CD4-positive, alpha-beta T cell treated with Interleukin-6 for 4 hours (primary cell): ENCODE results near the gene UBE2D2.

Experiments used
- DNase-seq: peaks from one replicate; pipeline ENCODE4 v3.0.0-alpha.2; 2020; ENCODE audit warnings: mixed read lengths

Gene UBE2D2

DNA sequence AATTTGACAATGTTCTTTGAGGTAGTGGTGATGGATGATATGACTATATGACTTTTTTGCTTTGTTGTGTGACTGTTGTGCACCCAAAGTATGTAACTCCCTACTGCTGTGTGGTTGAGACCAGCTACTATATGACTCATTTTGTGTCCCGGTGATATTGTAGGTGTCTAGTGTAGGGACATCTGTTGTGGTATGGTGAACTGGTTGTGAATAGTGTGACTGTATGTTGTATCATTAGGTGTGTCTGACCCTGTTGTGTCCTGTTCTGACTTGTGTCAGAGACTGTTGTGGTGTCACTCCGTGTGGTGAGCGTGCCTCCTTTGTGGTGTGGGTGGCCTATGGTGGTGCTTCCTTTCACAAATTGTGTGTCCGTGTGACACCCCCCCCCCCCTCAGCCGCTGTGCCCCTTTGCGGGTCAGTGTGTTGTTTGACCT, 75.9 kb downstream of the UBE2D2 start:
- DNase-seq: peak; percentile 30

DNA sequence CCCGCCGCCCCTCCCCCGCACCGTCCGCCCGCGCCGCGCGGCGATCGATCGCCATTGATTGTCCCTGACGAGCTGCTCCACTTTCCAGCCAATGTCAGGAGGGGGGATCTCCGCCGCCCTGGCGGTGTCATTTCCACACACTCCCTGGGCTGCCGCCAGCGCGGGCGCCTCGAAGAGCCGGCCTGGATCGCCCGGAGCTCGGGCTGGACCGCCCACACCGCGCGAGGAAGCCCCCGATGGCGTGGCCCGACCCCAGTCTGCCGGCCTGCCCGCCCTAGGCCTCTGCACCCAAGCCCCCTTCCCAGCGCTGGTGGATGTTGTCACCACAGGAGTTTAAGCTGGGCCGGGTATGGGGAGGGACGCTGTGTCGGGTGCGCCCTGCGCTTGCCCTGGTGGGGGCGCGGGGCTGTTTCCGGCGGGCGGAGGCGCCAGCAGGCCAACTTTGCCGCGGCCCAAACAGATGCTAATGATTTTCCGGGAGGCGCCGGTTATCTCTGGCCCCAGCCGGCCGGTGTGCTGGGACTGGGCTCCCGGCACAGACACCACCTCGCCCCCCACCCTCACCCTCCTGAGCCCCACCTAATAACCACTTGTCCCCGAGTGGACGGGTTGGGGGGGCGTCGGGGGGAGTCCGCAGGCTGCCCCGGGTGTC, 76.4 kb downstream of the UBE2D2 start:
- DNase-seq: peak; percentile 47

DNA sequence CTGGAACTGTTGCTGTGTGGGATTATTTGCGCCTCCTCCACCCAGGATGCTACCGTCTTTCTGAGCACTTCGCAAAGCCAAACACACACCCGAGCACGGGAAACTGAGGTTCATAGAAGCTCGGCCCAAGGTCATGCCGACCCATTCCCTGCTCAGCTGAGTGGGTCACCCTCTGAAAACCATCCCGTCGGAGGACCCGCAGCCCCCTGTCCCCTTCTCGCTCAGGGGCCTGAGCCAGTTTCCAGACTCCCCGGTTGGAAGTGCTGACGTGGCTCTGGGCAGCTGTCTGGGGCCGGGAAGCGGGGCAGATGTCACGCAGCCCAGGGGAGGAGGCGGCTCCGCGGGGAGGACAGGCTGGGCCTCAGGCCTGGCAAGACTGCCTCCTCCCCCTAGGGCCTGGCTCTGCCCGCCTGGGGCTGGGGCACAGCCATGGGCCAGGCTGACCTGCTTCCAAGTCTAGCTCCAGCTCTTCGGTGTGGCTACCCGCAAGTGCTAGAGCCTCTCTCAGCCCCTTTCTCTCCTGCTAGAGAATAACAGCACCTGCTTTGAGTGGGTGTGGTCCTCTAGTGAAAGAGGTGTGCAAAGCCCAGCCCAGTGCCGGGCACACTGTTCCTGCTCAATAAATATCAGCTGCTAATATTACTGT, 77.1 kb downstream of the UBE2D2 start:
- no peak for DNase-seq

DNA sequence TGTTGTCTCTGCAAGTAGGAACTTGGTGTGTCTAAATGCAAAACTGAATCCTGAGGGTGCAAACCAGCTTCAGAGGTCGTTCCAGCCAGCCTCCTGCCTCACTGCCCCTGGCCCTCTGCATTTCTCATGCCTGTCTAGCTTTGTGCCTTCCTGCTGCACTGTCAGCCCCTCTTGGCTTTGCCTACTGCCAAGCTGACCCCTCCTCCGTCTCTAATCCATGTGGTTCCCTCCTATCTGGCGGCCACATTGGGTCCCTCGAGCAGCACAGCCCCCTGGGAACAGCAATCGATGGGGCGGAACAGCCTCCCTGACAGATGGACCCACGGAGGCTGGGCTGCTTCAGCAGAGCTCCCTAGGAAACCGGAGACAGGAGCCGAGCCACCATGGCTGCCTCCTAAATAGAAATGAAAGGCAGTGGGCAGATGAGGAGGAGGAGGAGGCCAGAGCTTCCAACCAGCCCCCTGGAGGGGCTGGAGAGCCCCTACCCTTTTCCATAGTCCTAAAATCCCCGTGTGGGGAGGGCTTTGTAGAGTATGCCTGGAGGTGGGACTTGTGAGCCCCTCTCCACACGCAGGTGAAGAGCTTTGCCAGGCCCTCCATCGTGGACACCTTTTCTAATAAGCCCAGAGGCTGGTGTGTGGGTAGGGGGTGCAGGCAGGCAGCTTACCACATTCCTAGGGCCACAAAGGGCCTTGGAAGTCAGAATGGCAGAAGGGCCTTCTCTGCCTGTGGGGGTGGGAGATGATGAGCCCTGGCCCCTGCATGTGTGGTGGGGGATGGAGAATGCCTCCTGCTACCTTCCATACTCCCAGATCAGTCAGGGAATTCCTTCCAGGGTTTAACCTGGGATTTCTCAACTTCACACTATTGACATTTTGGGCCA, 77.8 kb downstream of the UBE2D2 start:
- no peak for DNase-seq

DNA sequence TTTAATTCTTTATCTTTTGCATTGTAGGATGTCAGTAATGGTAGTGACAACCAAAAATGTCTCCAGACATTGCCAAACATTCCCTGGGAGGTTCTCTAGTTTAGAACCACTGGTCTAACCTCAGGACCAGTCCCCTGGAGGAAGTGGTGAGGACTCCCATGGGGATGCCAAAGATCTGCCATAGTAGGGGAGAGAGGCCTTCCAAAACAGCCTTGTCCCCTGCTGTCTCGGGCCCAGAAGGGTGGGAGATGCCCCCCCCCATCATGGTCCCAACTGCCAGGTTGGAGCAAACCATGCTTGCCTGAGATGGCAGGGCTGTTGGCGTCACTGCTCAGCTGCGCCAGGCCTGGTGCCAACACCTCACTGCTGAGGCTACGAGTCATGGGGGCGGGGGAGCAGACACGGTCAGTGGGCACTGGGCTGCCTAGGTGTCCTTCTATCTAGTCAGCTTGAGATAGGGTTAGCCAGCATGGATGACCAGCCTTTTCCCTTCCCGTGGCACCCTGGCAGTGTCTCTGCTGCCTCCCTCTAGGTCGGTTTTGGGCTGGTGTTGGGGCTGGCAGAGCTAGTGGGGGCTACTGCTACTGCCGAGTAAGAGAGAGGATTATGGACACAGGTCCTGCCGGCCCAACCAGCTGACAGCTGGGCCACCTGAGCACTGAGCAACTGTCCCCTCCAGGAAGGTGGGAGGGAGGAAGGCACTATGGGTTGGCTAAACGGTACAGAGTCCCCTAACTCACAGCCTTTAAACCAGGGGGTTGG, 78.7 kb downstream of the UBE2D2 start:
- DNase-seq: no peak

DNA sequence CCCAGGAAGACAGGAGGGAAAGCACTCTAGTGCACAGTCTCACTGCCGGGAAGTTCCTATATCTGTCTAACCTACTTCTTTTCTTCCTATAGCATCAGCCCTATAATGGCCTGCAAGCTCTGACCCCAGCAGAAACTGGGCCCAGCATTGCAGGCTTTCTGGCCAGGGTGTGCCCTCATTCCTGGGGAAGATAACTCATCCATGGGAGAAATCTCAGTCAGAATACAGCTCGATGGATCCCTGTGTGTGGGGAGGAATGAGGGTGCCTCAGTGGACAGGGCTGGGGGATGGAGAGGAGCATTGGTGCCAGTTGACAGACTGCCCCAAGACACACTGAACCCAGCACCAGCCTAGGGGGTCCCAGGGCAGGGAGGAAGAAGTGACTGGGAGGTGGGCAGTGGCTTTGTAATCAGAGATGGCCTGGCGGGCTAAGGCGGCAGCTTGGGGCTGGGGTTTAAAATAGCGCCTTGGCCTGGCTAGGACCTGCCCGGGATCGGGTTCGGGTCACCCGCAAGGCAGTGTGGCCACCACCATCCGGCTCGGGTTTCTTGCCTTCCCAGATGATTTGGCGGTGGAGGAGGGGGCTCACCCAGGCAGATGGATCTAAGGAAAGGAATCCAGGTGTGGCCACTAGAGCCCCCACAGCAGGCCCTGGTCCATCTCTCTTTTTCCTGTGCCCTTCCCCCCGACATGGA, 79.4 kb downstream of the UBE2D2 start:
- DNase-seq: no peak

DNA sequence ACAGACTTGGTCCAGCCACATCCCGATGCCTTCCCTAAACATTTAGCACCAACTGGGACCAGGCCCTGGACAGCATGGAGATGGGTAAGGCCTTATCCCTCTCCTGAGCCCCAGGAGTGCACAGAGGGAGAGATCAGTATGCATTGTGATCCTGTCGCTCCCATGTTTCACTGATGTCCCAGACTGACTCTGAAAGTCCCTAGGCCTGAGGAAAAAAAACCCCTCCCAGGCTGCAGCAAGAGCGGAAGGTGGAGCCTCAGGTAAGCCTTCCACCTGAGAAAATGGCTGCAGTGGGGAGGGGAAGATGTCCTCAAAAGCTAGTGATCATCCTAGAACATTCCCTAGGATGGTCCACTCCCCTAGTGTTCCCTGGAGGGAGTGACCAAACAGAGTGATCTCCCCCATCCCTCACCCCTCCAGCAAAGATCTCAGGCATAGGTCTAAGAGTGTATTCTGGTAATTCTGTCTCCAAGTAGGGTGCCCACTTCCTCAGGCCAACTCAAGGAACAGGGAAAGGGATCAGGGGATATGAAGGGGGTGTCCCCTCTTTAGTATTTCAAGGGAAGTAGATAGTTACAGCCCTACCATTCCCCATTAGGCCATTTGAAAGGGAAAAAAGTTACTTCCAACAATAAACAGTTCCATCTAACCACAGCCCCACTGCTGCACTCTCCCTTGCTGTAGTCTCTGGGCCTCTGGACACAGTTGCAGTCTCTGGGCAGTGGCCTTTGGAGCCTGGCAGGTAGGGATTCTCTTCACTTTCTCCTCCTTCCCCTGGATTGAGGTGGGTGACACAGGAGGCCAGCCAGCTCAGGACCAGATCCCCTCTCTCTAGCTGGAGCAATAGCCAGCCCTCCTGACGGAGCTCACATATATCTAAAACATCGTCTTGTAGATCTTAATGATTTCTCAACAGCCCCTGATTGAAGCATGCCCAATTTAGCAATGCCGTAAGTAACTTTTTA, 80.3 kb downstream of the UBE2D2 start:
- no peak for DNase-seq

DNA sequence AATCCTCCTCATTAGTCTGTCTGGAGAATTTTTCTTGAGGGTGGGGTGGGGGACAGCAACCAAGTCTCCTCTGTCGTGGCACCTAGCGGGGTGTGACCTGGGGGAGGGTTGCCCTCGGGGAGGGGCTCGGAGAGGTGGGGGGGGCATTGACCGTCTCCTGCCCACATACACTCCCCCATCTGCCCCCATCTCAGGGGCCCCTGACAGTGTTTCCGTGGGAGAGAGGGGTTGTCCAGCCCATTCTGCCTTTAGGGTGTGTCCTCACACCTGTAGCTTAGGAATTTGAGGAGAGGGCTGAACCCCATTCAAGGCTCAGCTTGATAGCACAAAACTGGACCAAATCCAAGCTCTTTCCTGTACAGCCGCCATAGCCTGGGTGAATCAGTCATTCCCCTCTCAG, 81.1 kb downstream of the UBE2D2 start:
- DNase-seq: no peak

DNA sequence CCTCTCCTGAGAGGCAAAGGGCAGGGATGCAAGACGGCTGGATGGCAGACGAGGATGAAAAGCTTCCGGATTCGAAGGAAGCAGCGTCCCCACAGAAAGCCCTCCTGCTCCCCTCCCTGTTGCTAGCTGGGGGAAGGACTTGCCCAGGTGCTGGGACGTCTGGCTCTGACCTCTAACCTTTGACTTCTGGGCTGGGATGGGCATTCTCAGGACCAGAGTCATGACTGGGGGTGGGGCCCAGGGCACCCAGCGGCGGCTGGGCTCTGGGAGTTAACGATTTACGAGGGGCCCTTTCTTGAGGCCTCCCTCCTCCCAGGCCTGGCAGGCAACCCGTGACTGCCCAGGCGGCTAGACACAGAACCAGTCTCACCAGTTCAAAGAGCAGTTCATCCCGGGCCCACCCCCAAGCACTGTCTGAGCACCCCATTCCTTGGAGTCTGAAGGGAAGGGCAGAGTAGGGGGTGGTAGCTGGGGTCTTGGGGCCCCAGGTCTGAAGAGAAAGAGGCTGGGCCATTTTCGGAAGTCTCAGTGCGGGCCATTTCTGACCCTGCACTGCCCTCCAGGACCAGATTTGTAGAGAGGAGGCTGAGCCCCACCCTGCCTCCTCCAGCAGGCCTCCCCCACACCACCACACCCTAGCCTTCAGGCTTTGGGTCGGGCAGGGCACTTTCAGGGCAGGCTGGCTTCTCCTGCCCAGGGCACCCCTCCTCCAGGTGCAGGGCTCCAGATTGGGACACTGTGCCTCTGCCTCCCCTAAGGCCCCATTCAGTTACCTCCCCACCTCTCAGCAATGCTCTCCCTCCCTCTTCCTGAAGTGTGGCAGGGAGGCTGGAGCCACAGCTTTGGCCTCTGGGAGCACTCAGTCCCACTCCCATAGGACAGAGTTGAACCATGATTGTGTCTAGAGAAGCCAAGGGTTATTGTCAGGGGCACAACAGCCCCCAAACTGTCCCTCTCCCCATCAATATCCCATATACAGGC, 82.0 kb downstream of the UBE2D2 start:
- DNase-seq: no peak

DNA sequence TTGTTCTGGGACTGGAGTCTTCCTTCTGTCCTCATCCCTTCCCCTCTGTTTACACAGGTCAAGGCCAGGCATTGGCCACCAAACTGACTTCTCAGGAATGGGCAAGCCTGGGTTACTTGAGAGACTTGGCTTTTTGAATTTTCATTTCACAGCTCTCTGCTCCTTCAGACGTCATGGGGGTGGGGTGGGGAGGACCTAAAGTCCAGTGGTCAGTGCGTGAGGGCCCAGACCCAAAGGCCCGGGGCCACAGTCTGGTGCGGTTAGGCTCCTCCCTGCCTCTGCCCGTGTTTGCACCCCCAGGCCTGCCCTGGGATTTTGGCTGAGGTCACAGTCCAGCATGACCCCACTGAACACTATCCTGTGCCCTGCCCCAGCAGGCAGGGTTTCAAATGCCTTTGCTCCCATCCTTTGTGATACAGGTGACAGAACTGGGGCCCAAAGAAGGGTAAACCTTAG, 82.9 kb downstream of the UBE2D2 start:
- no peak for DNase-seq

DNA sequence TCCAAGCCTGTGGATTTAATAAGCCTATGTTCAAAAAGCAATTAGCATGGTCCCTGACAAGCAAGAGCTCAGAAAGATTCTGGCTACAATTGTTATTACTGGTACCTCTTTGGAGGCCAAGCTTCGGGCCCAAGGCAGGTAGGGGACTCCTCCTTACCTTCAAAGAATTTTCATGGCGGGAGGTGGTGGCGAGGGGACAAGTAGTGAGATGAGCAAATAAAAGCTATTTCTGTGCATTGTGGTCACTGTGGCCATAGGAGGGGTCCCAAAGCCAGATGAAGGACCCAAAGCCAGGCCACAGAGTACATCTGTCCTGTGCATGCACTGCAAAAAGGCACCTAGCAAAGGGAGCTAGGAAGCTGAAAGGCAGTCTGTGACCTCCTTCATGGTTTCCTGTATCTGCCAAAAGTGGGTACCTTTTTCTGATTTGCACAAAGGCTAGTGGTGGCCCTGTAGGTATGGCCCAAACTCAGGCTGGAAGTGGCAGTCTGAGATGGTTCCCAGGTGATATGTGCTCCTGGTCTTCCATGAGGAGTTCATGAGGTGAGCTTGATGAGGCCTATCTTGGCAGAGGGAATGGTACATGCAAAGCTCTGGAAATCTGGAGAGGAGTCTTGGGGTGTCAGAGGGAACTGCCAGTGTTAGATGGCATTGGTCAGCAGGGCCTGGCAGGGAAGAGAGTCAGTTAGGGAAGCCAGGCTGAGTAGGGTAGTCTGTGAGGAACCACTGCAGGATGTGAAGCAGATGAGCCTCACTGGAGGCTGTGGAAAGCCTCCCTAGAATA, 83.7 kb downstream of the UBE2D2 start:
- DNase-seq: no peak

DNA sequence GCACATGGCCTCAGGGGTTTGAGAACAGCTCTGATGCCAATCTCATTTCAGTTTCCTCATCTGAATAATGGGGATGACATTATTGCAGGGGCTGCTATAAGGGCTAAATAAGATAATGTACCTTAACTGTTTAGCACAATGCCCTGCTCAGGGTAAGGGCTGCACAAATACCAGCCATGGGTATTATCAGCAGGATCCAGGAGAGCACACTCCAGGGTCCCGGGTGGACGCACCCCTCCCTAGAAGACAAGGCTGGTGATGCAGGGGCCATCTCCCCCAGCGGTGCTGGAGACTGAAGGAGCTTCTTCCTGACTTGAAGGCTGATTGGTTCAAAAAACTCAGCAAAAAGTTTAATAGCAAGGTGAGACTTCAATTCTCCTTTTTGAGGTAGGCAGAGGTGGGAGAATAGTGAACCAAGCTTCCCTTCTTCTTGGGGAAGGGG, 84.3 kb downstream of the UBE2D2 start:
- no peak for DNase-seq

DNA sequence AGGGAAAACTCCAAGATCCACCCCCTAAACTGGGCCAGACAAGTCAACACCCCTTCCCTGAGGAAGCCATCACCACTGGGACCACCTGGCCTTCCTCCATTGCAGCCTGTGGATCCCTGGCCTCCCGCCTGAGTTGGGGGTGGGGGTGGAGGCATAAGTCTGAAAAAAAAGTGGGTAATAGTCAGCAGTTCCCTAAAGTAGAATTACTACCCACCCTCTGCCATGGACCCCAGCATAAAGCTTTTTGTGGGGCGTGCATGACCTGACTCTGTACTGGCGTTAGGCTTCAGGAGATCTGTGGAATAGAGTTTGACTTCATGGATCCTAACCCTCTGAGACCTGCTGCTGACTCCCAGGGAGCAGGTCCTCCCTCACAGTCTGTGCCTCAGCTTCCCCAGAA, 85.0 kb downstream of the UBE2D2 start:
- no peak for DNase-seq

DNA sequence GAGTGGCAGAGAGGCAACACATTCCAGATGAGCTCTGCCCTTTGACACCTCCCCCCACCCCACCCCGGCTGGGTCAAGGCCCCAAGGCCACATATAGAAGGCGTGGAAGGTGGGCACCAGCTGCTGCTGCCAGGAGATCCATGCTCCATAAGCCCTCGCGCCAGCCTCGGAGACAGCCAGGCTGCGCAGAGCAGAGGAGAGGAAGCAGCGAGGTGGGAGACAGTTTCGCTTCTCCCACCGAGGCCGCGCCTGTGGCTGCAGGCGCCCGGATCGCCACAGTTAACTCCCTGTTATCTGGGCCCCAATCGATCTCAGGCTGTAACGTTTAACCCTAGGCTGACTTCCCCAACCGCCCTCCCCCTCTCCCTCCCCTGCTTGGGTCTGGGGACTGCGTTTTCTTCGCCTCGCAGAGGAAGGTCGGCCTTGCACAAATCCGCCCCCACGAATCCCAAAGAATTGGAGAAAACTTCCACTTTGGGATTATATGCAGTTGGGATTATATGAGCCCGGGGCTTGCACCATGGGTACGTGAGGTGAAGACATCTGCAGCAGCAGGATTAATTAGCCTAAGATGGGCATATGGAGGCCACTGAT, 85.9 kb downstream of the UBE2D2 start:
- no peak for DNase-seq

DNA sequence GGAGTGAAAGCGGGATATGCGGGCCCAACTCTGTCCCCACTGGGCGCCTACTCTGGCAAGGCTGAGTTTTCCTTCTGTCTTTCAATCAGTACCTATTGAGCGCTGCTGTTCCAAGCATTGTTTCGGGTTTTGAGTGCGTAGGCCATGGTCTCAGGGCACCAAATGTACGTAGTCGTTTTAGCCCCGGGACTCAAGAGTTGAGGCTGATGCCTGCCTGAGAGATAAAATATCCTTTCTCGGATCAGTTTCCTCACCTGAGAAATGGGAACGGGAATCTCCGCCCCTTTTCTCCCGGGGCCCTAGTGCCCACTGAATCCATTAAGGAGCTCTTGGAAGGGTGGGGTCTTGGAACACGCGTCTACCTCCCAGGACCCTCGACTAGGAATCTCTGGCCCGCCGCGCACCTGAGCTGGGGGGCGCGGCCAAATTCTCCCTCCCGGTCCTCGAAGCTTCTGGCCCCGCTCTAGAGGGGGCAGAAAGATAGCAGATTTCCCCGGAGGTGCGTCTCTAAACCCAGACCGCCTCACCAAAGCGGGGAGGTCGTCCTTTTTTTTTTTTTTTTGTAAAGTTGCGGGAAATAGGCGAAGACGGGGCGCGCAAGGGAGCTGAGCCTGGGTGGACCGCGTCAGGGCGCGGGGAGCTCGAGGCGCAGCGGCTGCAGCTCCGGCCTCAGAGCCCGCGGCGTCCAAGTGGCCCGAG, 86.5 kb downstream of the UBE2D2 start:
- DNase-seq: peak; percentile 0

DNA sequence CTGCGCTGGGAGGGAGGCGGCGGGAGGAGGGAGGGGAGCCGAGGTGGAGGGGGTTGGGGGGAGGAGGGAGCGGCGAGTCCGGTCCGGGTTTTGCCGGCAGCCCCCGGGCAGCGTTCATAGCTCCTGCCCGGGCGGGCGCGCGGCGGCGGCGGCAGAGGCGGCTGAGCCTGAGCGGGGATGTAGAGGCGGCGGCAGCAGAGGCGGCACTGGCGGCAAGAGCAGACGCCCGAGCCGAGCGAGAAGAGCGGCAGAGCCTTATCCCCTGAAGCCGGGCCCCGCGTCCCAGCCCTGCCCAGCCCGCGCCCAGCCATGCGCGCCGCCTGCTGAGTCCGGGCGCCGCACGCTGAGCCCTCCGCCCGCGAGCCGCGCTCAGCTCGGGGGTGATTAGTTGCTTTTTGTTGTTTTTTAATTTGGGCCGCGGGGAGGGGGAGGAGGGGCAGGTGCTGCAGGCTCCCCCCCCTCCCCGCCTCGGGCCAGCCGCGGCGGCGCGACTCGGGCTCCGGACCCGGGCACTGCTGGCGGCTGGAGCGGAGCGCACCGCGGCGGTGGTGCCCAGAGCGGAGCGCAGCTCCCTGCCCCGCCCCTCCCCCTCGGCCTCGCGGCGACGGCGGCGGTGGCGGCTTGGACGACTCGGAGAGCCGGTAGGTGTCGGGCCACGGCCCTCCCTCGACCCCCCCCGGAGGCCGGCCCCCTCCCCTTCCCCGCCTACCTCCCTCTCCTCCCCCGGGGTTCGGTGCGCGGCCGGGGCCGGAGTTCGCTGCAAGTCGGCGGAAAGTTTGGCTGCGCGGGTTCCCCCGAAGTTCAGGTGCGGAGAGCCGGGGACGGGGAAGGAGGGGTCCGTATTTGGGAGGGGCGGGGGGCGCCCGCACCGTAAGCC, 87.3 kb downstream of the UBE2D2 start, which contains the start of gene CXXC5:
Gene CXXC5 (plus strand): TSS at position 145 of the 877 bp plus-strand sequence. CDS start 32,175 bp downstream, outside the sequence.
- DNase-seq: peak; percentile 36
